Measurements from ENCODE around the gene NFKBIA.
"Not testable (repeated sequence)": the region's sequence is repeated elsewhere in the genome, so short reads cannot be mapped to it uniquely, and the experiment has no call there.

Gene NFKBIA

GRCh38 chr14:35409595-35409994, 5.0 kb upstream of the NFKBIA start:
- DNase-seq = no peak

GRCh38 chr14:35408026-35408425, 3.5 kb upstream of the NFKBIA start:
- no peak for DNase-seq

- DNase-seq = no peak
Measured at GRCh38 chr14:35407306-35407630, 2.7 kb upstream of the NFKBIA start.

- peak in 11 of 58 donors; percentile 6 to 56 (median 12) for DNase-seq
Measured at GRCh38 chr14:35406506-35407305, 2.2 kb upstream of the NFKBIA start.

- no peak for DNase-seq
Measured at GRCh38 chr14:35406090-35406489, 1.5 kb upstream of the NFKBIA start.

GRCh38 chr14:35405304-35405996, 901 bp upstream of the NFKBIA start:
- DNase-seq = peak in 5 of 58 donors; percentile 43 to 69 (median 56)

- peak; percentile 51 to 96 (median 90) for DNase-seq
Measured at GRCh38 chr14:35403603-35404448, 723 bp downstream of the NFKBIA start.

- peak in 16 of 58 donors; percentile 10 to 50 (median 24) for DNase-seq
Measured at GRCh38 chr14:35403114-35403602, 1.4 kb downstream of the NFKBIA start.

- no peak for DNase-seq
Measured at GRCh38 chr14:35402323-35403113, 2.0 kb downstream of the NFKBIA start.

GRCh38 chr14:35401422-35402265, 2.9 kb downstream of the NFKBIA start:
- no peak for DNase-seq

GRCh38 chr14:35400648-35401421, 3.7 kb downstream of the NFKBIA start:
- DNase-seq = peak in 1 of 58 donors; percentile 7

- DNase-seq = no peak
Measured at GRCh38 chr14:35399083-35399937, 5.2 kb downstream of the NFKBIA start.

- DNase-seq = peak in 1 of 58 donors; percentile 9
Measured at GRCh38 chr14:35398071-35398584, 6.4 kb downstream of the NFKBIA start.

GRCh38 chr14:35396610-35397009, 7.9 kb downstream of the NFKBIA start:
- DNase-seq = not testable (repeated sequence)

GRCh38 chr14:35395283-35395682, 9.3 kb downstream of the NFKBIA start:
- DNase-seq = no peak

- DNase-seq = no peak
Measured at GRCh38 chr14:35394326-35395013, 10.1 kb downstream of the NFKBIA start.

GRCh38 chr14:35393826-35394225, 10.7 kb downstream of the NFKBIA start:
- DNase-seq = no peak

All from anterior cingulate cortex (tissue), 58 donors.